HG03103 (cell line): ENCODE data around the gene LRRC8E.
"Not testable (repeated sequence)": the region's sequence is repeated elsewhere in the genome, so short reads cannot be mapped to it uniquely, and the experiment has no call there.

ENCODE experiments used
- ATAC-seq: cut with Tn5 transposase; IDR thresholded peaks from one replicate; pipeline ENCODE4 v1.9.1; 2021; ENCODE audit warnings: low read depth; ENCODE audit not compliant: unreplicated experiment

Gene LRRC8E

DNA sequence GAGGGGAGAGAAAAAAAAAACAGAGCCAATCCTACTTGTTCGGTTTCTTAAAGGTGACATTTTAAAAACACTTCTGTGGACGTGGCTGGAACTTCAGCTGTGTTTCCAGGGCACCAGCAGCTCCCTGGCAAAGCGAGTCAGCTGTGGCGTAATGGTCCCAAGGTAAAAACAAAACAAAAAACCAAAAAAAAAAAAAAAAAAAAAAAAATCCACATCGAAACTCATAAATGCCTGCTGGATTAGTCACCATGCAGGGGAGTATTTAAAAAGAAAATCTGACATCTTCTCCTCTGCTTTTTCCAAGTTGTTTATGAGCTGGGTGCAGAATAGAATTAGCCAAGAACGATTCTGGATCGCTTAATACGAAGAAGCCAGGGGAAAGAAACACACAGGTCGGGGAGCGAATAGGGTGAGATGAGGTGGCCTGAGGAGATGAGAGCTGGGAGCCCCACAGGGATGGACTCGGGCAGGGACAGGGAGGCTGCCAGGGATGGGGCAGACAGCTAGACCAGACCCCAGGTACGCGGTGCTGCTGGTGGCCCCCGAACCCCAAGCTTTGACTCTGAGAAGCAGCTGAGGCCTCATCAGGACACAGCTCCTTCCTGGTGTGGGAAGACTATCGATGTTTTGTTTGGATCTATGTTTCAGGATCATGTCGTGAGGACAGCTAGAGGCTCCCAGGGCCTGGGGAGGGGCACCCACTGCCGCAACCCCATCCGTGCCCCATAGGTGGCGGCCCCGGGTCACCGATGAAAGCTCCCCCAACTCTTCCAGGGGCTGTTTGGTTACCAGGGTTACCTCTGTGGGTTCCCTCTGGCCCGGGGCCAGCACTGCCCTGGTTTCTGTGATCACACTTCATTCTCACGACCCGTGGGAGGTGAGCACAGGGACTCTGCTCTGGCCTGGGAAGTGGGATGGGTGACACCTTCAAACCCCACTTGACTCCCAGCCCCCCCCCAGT is 40.7 kb downstream of the LRRC8E start:
- ATAC-seq, result no peak

DNA sequence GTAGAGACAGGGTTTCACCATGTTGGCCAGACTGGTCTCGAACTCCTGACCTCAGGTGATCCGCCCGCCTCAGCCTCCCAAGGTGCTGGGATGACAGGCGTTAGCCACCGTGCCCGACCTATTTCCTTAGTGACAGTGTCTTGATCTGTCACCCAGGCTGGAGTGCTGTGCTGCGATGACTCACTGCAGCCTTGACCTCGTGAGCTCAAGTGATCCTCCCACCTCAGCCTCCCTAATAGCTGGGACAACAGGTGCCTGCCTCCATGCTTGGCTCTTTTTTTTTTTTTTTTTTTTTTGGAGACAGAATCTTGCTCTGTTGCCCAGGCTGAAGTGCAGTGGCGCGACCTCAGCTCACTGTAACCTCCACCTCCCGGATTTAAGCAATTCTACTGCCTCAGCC is 41.7 kb downstream of the LRRC8E start:
- not testable (repeated sequence) for ATAC-seq

DNA sequence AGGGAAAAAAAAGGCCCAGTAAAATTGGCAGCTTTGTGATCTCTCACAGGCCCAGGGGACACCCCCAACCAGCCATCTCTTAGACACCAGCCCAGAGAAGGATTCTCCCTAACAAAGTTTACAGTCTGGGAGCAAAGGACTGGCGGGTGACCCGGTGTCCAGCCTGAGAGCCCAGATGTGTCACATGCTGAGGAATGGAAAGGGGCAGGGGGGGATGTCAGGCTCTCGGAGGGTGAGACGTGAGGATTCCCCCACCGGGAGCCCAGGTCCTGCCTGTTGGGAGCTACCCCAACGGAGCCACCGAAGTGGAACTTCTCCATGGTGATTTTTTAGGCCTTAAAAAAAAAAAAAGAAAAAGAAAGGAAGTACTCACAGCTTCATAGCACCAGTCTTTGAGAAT is 42.5 kb downstream of the LRRC8E start:
- ATAC-seq, result no peak

DNA sequence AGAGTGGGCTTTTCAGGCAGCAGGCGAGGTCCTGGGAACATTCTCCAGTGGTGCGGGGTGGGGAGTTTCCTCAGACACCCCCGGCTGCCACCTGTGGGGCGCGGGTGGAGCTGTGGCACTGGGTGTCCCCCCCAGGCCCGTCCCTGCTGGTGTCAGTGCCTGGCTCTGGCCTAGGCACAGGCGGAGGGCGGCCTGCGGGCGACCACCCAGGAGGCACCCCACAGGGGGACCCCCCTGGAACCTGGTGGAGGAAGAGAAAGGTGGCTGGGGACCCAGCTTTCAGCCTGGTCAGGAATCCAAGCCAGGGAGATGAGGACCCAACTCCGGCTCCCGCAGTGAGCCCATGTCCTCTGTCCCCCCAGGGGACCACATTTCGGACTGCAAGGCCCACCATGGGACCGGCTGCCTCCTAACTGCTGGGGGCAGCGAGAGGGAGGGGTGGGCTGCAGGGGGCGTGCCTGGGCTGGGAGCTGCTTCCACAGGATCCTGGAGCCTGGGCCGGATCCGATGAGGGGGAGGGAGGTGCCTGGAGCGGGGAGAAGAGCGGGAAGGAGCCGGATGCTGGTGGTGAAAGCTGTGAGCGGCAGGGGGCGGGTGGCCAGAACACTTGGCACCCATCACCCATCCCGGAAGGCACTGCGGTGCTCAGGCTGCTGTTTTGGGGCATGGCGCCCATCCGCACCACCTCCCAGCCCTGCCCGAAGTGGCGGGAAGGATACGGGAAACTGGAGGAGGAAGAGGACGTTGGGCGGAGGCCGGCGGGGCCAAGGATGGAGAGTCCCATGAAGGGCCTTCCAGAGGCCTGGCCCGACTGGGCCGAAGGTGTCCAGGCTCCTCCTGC is 43.1 kb downstream of the LRRC8E start:
- no peak for ATAC-seq

DNA sequence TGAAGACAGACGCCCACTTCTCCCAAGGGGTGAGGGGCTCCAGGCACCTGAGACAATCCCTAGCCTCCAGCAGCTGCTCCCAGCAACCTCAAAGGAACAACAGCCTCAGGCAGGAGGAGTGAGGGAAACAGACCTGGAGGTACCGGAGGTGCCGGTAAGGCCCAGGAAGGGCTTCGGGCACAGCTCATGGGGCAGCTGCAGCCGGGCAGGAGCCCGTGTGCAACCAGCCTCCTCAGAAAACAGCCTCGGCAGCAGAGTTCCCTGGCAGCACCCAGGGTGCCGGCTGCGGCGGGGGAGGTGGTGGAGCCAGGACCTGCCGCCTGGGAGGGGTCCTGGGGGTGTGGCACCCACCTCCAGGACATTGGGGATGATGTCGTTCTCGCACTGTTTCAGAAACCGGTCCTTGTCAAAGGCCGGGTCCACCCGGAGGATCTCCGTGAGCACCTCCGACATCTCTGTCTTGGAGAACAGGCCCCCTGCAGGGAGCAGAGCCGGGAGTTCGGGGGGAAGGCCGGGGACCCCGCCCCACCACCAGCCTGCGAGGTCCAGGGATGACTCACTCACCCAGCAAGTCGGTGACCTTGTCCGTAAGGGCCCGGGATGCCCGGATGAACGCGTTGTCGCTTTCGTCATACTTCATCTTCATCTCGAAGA is 44.1 kb downstream of the LRRC8E start:
- no peak for ATAC-seq

DNA sequence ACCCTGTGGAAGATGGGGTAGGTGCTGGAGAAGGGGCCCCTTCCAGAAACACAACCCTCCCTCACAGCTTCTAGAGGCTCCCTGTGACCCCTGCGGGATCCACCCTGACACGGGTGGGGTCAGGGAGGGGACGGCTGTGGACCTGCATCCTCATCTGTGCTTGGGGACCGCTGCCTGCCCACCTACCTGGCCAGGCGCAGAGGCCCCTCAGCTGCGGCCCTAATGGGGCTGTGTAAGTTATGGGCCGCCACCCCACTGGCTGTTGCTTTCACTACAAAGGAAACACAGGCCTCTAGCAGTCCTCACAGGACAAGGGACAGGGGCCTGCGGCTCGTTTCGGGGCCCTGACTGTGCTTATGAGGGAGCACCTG is 44.6 kb downstream of the LRRC8E start:
- no peak for ATAC-seq

DNA sequence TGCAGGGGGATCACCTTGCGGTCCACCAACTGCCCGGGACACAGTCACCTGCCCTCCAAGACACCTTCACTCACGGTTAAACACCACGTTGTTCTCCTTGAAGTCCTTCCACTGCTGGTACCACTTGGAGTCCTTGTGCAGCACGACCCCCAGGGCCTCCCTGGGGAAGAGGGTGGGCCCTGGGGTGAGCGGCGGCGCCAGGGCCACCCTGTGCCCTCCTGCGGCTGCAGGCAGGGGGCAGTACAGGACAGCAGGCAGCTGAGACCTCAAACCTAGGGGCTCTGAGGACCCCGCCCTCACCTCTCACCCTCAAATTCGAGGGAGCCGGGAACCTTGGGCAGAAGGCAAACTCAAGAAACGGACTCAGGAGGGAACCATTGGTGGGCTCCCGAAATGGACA is 45.1 kb downstream of the LRRC8E start:
- ATAC-seq, result no peak

DNA sequence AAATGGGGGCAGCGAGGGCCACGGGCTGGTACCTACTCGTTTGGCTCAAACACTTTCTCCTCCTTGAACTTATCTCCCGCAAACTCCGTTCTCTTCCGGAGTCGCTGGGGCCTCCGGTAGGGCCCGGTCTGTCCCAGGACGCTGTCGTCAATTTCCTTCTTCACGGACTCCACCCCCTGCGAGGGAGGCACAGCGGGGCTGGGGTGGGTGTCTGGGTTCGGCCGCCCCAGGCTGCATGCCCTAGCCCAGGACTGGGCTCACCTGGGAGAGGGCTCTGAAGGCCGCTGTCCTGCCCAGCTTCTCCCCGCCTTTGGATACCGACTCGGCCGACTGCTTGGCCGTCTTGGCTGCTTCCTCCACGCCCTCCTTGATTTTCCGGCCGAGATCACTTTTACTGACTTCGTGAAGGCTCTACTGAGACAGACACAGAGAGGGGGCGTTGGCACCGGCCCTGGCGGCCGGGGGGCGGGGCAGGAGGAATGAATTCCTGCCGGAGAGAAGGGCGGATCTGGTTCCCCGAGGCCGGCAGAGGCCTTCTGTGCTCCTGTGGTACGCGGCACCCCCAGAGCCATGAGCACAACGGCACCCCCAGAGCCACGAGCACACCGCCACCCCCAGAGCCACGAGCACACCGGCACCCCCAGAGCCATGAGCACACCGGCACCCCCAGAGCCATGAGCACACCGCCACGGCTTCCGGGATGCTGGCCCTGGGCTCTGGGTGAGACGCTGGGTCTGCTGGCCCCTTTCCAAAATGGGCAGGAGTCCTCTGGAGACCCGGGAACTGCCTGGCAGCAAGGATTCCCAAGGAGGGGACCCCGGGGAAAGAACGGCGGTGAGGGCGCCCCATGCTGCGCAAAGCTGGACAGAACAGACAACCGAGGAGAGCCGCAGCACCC is 45.8 kb downstream of the LRRC8E start:
- ATAC-seq, result no peak

DNA sequence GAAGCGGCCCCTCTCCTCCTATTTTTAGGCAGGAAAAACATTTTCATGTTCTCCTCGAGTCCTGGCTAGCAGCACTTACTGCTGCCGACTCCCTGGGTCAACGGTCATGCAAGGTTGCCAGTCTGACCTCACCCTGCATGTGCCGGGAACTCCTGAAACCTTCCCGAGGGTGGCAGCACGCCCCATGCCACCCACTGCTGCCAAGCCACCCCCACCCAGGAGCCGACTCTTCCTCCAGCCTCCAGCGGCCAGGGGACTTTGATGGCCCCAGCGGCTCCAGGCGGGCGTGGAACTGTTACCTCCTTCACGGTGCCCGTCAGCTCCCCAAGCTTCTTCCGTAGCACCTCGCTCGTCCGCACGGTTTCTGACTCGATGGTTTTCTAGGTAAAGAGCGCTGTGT is 46.5 kb downstream of the LRRC8E start:
- ATAC-seq, result no peak

DNA sequence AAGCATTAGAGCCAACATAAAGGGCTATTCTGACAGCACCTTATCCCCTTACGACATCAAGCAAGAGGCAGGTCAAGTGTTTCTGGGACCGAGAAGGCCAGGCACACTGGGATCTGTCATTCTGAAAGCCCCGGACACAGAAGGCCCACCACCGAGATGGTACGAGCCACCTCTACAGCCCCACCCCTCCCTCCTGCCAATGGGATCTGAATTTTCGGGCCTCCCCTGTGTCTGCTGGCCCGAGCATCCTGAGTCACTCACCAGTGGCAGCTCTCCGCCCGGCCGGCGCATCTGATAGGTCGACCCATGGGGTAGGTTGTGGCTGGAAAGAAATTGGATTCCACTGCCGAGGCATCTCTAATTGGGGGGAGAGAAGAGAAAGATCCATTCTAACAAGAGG is 52.5 kb downstream of the LRRC8E start:
- no peak for ATAC-seq

DNA sequence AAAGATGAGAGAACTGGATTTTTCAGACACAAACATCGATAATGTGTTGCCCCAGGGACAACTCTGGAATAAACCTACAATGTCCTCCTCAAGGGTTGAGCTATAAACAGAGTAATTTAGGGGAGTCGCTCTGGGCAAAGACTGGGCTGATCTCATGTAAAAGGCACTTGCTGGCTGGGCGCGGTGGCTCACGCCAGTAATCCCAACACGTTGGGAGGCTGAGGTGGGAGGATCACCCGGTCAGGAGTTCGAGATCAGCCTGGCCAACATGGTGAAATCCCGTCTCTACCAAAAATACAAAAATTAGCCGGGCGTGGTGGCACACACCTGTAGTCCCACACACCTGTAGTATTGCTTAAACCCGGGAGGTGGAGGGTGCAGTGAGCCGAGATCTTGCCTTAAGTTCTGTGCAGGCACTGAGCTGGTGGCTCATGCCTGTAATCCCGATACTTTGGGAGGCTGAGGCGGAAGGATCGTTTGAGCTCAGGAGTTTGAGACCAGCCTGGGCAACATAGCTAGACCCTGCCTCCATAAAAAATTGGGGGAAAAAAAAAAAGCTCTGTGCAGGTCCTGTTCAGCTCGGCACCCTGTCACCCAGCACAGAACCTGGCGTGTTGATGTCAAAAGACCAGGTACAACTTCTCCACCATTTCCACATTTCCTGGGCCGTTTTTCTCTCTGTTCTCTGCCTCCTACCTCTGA is 53.7 kb downstream of the LRRC8E start:
- ATAC-seq, result no peak

DNA sequence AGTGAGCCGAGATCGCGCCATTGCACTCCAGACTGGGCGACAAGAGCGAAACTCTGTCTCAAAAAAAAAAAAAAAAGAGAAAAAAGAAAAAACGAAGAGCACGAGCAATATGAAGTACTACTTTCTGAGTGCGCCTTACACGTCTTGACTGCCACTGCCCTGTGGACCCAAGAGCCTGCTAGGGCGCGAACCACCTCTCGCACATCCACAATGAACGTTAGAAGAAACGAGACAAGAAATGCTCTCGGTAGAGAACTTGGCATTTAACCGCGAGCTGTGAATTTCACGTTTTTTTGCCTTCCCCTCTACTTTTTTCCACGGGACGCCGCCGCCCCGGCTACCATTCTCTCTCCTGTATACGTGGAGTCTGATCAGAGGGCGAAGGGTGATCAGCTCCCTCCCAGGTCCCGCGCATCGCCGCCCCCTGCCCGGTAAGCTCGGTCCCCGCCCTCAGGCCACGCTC is 54.7 kb downstream of the LRRC8E start:
- ATAC-seq, result no peak

DNA sequence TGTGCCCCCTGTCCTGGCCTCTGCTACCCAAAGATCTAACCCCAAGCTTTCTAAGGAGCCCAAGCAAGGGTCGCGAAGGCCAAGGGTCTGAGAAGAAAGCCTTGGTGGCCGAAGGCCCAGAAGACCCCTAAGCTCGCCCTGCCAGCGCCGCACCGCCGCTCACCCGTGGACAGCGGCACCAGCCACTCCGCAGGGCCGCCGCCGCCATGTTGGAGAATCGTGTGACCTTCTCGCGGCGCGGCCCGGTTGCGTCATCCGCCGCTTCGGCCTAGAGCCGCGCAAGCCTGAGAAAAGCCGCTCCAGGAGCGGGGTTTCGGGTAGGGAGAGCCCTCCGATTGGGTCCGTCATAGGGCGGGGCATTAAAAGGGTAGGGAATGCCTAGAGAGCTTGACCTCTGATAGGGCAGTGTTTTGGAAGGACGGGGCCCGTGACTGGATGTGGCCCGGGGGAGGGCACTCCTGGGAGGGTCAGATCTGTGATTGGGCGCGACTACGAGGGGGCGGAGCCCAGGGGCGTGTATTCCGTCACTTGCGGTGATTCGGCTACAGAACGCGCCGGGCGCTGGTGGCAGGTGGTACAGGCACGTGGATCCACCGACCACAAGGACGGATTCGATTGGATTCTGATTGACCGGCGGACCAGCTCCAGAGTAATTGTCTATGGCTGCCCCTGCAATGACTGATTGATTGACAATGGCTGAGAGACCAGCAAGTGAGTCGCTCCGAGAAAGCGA is 55.3 kb downstream of the LRRC8E start, which contains the start of gene TIMM44:
TSS of gene TIMM44 (minus strand) at position 223 of the 733 bp plus-strand sequence. CDS start at position 208, 15 bp downstream.
- peak; percentile 96 for ATAC-seq

DNA sequence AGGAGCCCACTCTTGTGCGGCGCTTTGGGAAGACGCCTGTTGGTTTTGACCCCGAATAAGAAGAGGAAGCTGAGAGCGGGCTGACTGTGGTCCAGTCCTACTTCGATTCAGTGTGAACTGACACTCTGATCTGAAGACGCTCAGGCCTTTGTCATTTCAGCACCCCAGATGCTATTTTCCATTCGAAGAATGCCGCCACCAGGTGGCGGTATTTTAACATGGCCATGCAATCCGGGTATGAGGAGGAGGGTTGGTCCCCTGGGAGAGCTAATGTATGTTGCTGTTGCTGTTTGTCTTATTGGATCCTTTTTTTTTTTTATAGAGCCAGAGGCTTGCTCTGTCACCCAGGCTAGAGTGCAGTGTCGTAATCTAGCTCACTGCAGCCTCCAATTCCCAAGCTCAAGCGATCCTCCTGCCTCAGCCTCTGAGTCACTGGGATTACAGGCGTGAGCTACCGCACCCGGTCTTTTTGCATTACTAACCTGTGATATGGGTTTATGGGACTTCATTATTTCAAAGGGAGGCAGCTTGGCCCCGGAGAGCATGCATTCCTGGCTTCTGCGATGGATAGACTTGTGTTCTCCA is 56.0 kb downstream of the LRRC8E start:
- no peak for ATAC-seq

DNA sequence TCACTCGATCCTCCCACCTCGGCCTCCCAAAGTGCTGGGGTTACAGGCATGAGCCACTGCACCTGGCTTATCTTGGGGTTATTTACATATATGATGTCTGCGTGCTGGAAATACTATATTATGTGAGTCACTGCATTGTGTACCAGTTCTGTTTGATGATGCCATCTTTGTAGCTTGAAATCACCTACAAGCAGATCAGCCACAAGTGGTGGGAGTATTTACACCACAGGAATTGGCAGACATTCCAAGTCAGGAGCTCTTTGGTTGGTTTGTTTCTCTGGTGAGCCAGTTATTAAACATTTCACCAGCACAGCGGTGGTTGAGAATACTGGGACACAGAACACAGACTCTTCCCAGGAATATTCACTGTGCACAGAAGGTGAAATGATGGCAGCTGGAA is 59.6 kb downstream of the LRRC8E start:
- no peak for ATAC-seq
